GM21447 (cell line): Measurements from ENCODE around the gene PATL1.
"Not testable (repeated sequence)": the region's sequence is repeated elsewhere in the genome, so short reads cannot be mapped to it uniquely, and the experiment has no call there.

Source experiments
- ATAC-seq: cut with Tn5 transposase; IDR thresholded peaks from one replicate; pipeline ENCODE4 v1.9.1; 2021; ENCODE audit not compliant: unreplicated experiment

Gene PATL1

DNA sequence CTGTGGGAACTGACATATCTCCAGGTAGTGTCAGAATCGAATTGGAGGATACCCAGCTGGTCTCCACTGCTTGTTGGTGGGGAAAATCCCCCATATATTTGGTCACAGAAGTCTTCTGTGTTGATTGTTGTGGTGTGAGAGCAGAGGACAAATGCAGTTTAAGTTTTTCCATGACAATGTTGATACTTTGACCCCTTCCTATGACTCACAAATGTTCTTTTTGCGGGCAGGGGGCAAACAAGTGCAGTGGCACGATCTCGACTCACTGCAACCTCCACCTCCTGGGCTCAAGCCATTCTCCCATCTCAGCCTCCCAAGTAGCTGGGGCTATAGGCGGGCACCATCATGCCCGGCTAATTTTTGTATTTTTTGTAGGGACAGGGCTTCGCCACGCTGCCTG, 7.4 kb upstream of the PATL1 start:
- no peak for ATAC-seq

DNA sequence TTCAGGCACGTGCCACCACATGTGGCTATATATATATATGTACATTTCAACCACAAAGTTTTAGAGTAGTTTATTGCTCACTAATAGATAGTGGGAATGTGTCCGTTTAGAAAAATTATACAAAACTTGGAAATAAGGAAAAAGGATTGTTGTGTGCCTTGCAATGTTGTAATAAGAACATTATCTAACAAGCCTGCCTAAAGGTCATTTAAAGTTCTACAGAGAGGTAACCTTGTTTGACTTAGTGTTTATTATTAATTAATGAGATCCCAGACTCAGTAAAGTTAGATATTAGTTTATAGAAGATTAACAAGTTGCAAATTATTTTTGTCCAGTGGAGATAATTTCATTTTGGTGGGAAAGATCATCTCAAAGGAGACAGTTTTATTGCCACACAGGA, 5.5 kb upstream of the PATL1 start:
- ATAC-seq: no peak

DNA sequence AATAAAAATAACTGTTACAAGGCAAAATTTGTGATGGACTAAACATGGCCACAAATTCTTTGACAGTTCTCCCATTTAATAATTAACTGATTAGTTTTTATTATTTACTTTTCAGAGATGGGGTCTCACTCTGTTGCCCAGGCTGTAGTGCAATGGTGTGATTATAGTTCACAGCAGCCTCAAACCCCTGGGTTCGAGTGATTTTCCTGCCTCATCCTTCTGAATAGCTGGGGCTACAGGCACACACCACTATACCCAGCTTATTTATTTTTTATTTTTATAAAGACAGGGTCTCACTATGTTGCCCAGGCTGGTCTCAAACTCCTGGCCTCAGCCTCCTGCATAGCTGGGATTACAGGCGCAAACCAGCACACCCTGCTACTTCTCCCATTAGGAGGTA, 4.5 kb upstream of the PATL1 start:
- ATAC-seq: no peak

DNA sequence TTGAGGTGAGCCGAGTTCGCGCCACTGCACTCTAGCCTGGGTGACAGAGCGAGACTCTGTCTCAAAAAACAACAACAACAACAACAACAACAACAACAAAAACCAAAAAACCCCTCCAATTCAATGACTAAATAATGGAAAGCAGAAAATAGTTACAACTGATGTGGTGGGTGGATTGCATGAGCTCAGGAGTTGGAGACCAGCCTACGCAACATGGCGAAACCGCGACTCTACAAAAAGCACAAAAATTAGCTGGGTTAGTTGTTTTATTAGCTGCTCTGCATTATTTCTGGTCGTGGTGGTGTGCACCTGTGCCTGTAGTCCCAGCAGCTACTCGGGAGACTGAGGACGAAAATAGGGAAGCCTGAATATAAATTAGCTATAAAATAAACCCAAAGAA, 2.6 kb upstream of the PATL1 start:
- ATAC-seq: no peak

DNA sequence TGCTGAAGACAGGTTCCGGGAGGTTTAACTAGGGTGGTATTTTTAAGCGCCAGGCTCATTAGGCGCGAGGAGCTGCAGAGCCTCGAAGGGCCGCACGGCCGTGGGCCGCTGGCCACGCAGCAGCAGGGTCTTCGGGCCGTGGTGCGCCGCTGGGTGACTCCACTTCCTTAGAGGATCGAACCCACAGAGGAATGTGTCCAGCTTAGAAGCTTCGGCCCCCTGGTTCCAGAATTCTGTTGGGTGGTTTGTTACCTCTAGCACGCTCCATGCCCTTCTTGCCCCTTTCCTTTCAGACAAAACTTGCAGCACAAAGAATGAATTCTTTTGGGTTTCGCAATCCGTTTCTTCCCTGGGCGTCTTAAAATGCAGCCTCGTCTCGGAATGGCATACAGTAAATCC, 773 bp upstream of the PATL1 start:
- no peak for ATAC-seq

DNA sequence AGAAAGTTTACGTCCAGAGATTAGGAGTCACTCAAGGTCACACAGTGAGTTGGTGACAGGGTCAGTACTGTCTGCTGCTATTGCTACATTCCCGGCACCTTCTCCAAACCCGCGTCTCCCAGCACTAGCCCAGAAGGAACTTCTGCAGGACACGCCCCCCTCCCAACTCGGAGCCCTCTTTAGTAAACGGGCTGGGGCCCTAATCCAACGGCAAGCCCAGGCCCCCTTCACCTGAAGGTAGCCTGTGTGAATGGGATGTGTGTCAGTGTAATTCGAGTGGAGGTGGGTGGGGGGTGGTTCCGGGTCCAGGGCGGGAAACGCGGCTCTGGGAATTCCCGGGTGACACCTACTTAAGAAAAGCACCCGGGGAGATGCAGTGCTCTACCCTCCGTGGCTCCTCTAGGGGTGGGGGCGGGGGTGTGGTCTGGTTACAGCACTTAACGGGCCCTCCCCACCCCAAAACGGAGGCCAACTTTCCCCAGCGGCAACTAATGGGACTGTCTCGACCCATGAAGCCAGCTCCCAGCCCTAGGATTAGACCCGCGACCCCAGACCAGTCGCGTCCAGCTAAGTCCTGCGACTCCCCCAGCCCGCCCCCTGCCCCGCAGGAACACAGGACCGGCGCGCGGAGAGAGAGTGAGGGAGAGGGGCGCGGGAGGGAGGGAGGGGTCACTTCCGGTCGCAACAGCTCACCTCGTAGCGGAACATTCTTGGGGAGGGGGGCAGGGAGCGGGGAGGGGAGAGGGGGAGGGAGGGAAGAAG, 468 bp downstream of the PATL1 start:
- peak; percentile 27 for ATAC-seq

DNA sequence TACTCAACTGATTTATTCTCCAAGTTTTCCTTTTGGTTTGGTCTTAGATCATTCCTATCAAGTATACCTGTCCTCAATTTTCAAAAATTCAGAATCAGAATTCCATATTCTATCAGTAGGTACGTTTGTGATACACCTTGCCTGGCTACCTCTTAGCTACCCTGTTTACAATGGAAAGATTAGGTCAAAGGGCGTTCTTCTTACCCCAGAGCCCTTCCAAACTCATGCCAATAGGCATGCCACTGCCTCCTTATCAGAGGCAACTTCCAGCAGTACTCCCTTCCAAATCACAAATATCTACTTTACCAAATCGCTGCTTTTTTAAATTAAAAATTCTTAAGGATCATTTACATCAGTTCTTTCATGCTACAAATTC, 1.0 kb downstream of the PATL1 start:
- no peak for ATAC-seq

DNA sequence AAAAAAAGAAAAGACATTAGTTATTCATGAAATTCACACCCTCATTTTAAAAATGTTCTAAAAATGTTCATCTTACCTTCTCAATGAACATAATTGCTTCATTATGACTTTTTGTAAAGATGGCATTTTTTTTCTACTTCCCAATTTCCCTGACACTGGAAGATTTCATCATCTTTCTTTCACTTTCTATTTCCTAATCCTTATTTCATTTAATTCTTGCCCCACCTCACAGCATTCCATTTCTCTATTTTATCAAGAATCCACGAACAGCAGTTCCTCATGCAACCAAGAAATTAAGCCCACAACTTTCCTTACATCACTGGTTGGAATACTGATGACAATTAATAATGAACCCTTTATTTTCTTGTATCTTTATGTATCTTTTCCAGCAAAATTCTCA, 1.9 kb downstream of the PATL1 start:
- no peak for ATAC-seq

DNA sequence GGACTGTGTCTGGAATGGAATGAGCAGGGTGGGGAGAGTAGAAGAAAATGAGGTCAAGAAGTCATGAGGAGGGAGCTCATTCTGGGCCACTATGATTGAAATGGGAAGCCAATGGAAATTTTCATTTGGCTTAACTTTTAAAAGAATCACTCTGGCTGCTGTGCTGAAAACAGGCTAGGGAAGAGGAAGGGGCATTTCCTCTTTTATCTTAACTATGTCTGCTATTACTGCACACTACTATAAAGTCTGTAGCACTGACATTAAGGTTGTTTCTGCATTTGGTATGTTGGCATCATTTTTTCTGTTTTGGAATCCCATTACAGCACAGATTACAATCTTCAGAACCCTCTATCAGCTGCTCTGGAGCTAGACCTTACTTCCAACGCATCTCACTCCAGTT, 8.2 kb downstream of the PATL1 start:
- ATAC-seq: no peak

DNA sequence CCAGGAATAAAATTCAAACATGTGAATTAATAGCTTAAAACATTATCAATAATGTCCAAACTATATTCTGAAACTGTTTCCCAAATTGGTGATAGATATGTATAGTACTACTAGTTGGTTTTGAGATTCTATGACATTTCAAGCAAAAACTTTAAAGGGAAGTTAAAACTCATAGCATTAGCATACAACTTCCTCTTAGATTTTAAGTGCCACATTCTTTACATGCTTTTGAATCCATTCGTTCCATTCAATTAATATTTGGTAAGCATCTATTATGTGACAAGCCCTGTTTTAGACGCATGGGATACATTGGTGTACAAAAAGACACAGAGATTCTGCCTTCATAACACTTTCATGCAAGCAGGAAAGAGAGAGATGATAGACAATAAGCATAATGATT, 8.9 kb downstream of the PATL1 start:
- no peak for ATAC-seq

DNA sequence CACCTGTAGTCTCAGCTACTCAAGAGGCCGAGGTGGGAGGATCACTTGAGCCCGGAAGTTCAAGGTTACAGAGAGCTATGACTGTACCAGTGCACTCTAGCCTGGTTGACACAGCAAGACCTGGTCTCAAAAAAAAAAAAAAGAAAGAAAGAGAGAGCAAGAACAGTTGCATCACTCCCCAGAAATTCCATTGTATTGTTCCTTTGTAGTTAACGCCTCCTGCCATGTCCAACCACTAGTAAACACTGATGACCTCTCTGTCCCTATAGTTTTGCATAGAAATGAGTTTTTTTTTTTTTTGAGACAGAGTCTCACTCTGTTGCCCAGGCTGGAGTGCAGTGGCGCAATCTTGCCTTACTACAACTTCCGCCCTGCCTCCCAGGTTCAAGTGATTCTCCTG, 10.8 kb downstream of the PATL1 start:
- ATAC-seq: no peak

DNA sequence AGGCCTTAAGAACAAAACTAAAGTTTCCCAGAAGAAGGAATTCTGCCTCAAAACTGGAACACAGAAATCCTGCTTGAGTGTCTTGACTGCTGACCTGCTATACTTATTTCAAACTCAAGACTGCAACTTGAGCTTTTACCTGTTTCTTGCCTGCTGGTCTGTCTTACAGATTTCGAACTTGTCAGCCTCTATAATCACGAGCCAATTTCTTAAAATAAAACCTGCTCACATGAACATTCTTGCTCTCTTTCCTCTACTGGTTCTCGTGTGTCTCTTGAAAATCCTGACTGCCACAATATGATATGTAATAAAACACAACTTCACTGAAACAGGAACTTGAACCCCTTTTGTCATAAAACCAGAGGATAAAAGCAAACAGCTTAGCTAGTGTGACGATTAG, 13.9 kb downstream of the PATL1 start:
- no peak for ATAC-seq

DNA sequence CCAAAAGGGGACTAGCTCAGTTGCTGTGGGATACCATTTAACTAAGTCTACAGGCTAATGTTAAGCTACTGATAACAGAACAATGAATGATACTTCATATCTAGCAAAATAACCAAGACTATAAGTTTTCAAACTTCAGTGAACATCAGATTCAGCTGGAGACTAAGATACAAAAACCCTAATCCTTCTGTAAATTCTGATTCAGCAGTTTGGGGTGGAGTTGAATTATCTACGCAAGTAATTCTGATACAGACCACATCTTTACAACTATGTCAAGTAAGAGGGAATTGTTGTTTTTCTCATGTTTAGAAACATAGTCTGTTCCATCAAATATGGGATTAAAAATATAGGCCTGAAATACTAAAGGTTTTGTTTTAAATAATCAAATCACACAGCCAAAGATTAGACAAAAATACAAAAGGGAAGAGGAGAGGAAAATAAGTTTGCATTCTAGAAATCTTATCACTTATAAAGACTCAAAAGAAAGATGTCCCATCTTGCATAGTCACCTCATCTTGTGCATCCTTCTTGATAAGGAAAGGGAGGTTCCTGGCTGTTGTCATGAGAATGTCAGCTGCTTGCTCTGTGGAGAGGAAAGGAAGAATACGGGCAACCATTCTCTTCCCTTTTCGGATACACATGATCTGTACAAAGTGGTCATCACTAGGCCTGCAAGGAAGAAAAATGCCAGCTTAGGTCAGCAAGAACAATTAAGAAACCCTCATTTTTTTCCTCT, 21.4 kb downstream of the PATL1 start:
- no peak for ATAC-seq

DNA sequence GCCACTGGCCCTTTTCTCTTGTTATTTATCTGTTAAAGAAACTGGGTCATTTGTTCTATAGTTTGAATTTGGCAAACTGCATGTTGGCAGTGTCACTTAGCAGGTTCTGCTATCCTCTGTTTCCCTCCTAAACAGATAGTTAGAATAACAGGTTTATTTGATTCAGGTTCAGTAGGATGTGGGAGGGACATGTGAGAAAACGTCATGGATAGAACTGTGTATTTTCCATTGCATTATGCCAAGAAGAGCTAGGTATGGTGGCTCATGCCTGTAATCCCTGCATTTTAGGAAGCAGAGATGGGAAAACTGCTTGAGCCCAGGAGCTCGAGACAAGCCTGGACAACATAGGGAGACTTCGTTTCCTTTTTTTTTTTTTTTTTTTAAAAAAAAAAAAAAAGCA, 24.3 kb downstream of the PATL1 start:
- ATAC-seq: no peak

DNA sequence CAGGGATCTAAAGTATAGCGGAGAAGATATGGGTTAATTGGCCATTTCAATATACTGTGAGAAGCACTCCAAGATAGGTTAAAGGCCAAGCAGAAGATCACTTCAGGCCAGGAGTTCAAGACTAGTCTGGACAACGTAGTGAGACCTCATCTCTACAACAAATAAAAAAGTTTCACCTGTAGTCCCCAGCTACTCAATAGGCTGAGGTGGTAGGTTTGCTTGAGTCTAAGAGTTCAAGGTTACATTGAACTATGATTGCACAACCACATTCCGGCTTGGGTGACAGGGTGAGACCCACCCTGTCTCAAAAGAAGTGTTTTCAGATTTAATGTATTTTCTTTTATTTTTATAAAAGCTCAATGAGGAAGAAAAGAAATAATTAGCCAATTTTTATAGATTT, 25.4 kb downstream of the PATL1 start:
- ATAC-seq: no peak

DNA sequence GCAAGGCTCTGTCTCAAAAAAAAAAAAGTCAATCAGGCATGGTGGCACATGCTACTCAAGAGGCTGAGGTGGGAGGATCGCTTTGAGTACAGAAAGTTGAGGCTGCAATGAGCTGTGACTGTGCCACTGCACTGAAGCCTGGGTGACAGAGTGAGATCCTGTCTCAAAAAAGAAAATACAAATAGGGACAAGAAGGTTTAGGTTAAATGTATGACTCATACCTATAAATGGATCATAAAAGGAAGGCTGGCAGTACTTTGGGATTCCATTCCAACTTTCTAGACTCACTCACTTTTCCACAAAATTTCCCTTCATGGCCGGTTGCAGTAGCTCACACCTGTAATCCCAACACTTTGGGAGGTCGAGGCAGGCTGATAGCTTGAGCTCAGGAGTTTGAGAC, 27.7 kb downstream of the PATL1 start:
- no peak for ATAC-seq

DNA sequence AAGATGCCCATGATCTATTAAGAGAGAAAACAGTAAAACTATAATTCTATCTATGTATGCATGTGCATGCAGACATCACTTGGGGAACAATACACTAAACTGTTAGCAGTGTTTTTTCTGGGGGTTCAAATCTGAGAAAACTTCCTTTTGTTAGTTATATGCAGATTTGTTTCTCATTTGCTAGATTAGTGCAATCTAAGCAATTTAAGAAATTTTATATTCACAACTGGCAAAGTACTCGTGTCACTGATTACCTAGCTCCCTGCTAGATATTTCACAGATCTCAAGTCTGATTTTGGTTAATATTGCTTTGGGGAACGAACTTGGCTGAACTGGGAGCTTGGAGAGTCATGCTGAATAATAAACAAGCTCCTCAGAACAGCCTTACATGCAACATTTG, 38.3 kb downstream of the PATL1 start:
- ATAC-seq: no peak

DNA sequence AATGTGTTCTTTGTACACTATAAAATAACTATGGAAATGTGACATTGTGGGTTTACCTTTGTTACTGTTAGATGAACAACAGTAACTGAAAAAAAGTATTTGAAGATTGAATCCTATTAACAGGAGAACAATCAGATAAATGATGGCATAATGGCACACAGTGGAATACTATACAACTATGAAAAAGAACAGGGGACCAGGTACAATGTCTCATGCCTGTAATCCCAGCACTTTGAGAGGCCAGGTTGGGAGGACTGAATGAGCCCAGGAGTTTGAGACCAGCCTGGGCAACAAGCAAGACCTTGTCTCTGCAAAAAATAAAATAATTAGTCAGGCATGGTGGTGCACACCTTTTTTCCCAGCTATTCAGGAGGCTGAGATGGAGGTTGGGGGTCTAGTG, 38.8 kb downstream of the PATL1 start:
- ATAC-seq: no peak

DNA sequence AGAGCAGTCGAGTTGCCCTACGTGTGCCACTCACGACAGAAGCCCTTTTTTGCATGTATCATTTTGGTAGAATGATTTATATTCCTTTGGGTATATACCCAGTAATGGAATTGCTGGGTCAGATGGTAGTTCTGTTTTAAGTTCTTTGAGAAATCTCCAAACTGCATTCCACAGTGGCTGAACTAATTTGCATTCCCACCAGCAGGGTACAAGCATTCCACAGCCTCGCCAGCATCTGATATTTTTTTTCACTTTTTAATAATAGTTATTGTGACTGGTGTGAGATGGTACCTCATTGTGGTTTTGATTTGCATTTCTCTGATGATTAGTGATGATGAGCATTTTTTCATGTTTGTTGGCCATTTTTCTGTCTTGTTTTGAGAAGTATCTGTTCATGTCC, 41.9 kb downstream of the PATL1 start:
- not testable (repeated sequence) for ATAC-seq

DNA sequence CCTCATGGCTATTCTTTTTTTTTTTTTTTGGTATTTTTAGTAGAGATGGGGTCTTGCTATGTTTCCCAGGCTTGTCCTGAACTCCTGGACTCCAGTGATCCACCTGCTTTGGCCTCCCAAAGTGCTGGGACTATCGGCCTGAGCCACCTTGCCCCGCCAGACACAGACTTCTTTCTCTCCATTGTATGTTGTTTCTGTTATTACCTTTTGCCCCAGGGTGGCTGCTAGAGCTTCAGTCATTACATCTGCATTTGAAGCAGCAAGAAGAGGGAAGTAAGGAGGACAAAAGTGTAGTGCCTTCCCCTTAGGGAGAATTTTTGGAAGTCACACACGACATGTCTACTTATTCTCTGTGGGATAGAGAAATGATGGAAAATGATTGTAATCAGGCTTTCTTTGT, 43.1 kb downstream of the PATL1 start:
- ATAC-seq: no peak

DNA sequence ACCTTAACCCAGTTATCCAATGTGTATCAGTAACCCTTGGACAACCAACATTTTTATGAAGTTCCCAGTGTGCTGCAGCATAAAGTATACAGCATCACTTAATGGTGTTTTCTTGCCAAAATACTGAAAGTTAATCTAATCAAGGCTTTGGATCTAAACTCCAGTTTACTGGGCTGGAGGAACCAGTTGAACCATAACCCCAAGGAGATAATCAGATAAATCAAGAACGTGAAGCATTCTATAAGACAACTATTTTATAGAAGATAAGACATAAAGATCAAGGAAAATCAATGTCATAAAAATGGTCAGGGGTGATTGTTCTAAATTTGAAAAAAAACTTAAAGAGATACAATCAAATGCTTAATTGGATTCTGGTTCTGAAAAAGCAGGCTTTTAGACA, 51.0 kb downstream of the PATL1 start:
- no peak for ATAC-seq

DNA sequence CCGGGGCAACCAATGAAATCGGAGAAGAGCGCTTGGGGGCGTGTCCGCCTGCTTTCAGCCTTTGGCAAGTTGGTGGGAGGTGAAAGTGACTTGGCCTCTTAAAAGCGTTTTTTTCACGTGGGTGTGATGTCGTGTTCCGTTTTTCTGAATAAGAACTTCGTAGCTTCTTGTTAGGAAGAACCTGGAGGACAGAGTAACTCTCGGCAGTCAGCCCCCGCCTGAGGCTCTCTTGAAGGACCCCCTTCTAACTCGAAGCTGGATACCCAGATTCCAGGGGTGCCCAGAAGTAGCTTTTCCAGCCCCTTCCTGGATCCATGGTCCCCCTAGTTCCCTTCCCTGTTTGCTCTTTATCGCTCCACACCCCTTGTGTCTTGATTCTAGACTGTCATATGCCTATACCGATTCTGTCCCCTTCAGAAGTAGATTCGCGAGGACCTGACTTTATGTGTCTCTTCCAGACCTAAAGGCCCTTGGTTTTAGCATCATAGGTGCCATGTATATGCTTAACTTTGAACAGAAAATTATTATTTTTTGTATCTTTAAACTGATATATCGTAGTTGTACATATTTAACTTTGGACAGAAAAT, 52.3 kb downstream of the PATL1 start:
- no peak for ATAC-seq
